Thyroid gland (tissue), 4 donors: Measurements from ENCODE around the gene HMOX1. TPM values are rescaled to one million over a fixed set of nuclear protein-coding genes. Genes with fewer than 3 reads are reported as not detected.
A peak's percentile ranks its signal among the peaks of the same experiment; 100 is the strongest.

Experiments
- DNase-seq, 2 donors: peaks; one replicate each; pipeline ENCODE4 v3.0.0-alpha.2; 2019
- H3K27ac ChIP-seq, 3 donors: fragments of 200-600 bp; sonication (generic); 1 replicate in 2 of 3; 2 replicates in 1 of 3; pipeline ENCODE4 v1.5.1; 2016 to 2019; ENCODE audit warnings: mild to moderate bottlenecking in 1 of 3, moderate library complexity in 1 of 3
- H3K27me3 ChIP-seq: fragments of 200-600 bp; sonication (generic); one replicate; pipeline ENCODE4 v1.5.1; 2019
- H3K36me3 ChIP-seq, 2 donors: fragments of 200-600 bp; sonication (generic); one replicate each; pipeline ENCODE4 v1.5.1; 2016 to 2019
- H3K4me1 ChIP-seq, 2 donors: fragments of 200-600 bp; sonication (generic); one replicate each; pipeline ENCODE4 v1.5.1; 2017 to 2019
- H3K4me3 ChIP-seq, 3 donors: fragments of 200-600 bp; sonication (generic); replicated peaks in 1 of 3; 1 replicate in 2 of 3; 2 replicates in 1 of 3; pipeline ENCODE4 v1.5.1; 2016; ENCODE audit warnings: mild to moderate bottlenecking in 1 of 3
- H3K9me3 ChIP-seq: fragments of 200-600 bp; sonication (generic); one replicate; pipeline ENCODE4 v1.5.1; 2017
- POLR2A ChIP-seq, 2 donors: fragments of 450-650 bp; IDR thresholded peaks; one replicate each; pipeline ENCODE4 v1.6.1; 2017; ENCODE audit warnings: antibody characterized with exemption in 2 of 2, mild to moderate bottlenecking in 2 of 2, moderate library complexity in 1 of 2
- WGBS, 2 donors: methylation state at CpG; one replicate each; pipeline ENCODE4 v1.1.5; 2017; 5-methylcytosine and 5-hydroxymethylcytosine counted together
- intact Hi-C: fragments of 100-400 bp; cut with DNase I; formaldehyde crosslinking; loops from one replicate; pipeline ENCODE4 v1.15.1; 2023
- total RNA-seq, 4 donors: library from RNA; depleted of rRNA; stranded (reverse); fragments of >200 nt; gene quantifications; one replicate each; pipeline ENCODE4 v1.2.3, GENCODE V29; 2016
- TF ChIP-seq, protein P1 (sequence below), 6 experiments: fragments of 200-600 bp in 3 of 6; fragments of 450-650 bp in 3 of 6; sonication (generic) in 3 of 6; IDR thresholded peaks; one replicate each; pipeline ENCODE4 v1.5.1; 2016 to 2019; ENCODE audit warnings: antibody characterized with exemption in 6 of 6, mild to moderate bottlenecking in 2 of 6, inconsistent platforms in 1 of 6, moderate library complexity in 1 of 6

HMOX1 gene
- total RNA-seq, 4 donors from 2014 or later: 5.2 to 13.0 (median 6.9) TPM

DNA sequence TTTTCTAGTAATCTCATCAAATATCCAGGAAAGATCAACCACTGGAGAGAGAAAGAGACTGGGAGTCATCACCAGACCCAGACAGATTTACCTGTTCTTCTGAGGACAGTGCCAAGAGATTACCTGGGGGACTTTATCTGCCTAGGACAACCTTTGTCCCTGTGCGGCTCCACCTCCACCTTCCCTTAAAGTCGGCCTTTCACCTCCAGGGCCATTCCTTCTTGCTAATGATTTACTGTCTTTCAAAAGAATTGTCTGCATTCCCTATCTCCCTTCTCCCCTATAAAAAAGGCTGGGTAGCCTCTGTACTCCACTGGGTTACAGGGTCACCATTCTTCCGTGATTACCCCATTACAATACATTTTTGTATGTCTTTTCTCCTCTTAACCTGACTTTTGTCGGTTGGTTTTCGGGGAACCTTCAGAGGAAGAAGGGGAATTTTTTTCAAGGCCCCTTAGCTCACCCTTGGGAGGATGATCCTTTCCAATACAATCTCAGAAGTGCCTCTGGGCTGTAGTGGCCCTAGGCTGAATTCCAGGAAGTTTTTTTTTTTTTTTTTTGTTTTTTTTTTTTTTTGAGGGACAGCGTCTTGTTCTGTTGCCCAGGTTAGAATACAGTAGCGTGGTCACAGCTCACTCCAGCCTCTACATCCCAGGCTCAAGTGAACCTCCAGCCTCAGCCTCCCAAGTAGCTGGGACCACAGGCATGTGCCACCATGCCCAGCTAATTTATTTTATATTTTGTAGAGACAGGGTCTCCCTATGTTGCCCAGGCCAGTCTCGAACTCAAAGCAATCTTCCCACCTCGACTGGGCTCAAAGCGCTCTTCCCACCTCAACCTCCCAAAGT is 1.5 kb upstream of the HMOX1 start:
- peaks cover 18 to 35% of the 10 kb centered on the region in 2 donors for H3K4me1 ChIP-seq

DNA sequence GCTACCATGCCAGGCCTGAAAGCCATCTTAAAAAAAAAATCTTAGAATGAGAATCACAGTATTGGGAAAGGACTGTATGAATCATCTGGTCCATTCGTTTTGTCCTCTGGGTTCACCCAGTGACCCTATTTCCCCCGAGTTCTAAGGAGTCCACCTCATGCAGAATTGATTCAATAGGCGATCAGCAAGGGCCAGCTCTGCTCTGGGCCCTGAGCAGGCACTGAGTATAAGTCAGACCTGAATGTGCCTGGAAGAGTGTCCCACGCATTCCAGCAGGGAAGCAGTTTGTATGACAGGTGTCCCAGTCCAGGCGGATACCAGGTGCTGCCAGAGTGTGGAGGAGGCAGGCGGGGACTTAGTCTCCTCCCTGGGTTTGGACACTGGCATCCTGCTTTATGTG is 883 bp upstream of the HMOX1 start:
- no peak for DNase-seq
- WGBS, 2 donors: 94 to 97% methylated on average over 6 of the region's 6 CpGs
- no peaks in the 10 kb centered on the region for H3K9me3 ChIP-seq
- peaks cover 18 to 35% of the 10 kb centered on the region in 2 donors for H3K4me1 ChIP-seq
- H3K4me3 ChIP-seq: no peak overlapping the region
- no peaks in the 10 kb centered on the region for H3K36me3 ChIP-seq
- no peak for TF ChIP-seq POLR2A (IDR thresholded peaks at IDR 0.05)
- TF ChIP-seq, protein P1, sequence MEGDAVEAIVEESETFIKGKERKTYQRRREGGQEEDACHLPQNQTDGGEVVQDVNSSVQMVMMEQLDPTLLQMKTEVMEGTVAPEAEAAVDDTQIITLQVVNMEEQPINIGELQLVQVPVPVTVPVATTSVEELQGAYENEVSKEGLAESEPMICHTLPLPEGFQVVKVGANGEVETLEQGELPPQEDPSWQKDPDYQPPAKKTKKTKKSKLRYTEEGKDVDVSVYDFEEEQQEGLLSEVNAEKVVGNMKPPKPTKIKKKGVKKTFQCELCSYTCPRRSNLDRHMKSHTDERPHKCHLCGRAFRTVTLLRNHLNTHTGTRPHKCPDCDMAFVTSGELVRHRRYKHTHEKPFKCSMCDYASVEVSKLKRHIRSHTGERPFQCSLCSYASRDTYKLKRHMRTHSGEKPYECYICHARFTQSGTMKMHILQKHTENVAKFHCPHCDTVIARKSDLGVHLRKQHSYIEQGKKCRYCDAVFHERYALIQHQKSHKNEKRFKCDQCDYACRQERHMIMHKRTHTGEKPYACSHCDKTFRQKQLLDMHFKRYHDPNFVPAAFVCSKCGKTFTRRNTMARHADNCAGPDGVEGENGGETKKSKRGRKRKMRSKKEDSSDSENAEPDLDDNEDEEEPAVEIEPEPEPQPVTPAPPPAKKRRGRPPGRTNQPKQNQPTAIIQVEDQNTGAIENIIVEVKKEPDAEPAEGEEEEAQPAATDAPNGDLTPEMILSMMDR (IDR thresholded peaks at IDR 0.05): no peak
- H3K27me3 ChIP-seq: no peaks in the 10 kb centered on the region
- intact Hi-C loops: no loop called here
- H3K27ac ChIP-seq: peak overlapping the region in 2 of 3 donors; percentile 19 to 57

More for the DNA sequence above, 1.5 kb upstream of the HMOX1 start:
- H3K27ac ChIP-seq: peak overlapping the region in 1 of 3 donors; percentile 19
- H3K4me3 ChIP-seq: no peak overlapping the region
- H3K27me3 ChIP-seq: no peaks in the 10 kb centered on the region
- H3K36me3 ChIP-seq: no peaks in the 10 kb centered on the region
- WGBS, 2 donors: 81 to 84% methylated on average over 10 of the region's 10 CpGs
- H3K9me3 ChIP-seq: no peaks in the 10 kb centered on the region
- TF ChIP-seq, protein P1 (IDR thresholded peaks at IDR 0.05): no peak
- no peak for TF ChIP-seq POLR2A (IDR thresholded peaks at IDR 0.05)
- no peak for DNase-seq
- intact Hi-C loops: no loop called here

DNA sequence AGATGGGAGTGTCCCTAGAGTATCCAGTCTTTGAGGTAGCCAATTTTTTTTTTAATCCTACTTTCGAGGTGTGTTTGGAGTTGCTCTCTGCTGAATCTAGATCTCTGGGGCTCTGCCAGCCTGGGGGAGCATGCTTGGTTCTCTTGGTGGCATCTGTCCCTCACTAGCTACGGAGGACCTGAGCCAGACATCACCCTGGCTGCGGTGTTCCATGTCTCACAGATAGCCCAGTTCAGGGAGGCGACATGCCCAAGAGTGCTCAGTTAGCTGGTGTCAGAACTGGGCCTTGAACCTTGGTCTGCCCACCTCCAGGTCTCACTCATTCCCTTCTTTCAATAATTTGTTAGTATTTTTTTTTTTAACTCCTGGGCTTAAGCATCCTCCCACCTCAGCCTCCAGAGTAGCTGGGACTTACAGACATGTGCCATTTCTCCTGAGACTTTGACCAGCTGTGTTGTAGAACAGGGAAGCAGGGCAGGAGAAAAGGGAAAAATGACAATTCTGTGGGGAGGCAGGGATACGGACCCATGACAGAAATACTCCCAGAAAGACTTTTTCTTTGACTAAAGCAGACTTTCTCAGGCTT is 621 bp downstream of the HMOX1 start:
- TF ChIP-seq, protein P1 (IDR thresholded peaks at IDR 0.05): no peak
- no peak for TF ChIP-seq POLR2A (IDR thresholded peaks at IDR 0.05)
- Histone ChIP-seq H3K4me1 (peaks cover 14 to 32% of the 10 kb centered on the region in 2 donors), H3K27ac (peak overlapping the region; percentile 35 to 67 (median 60)), H3K9me3 (no peaks in the 10 kb centered on the region), H3K4me3 (peak overlapping the region in 2 of 3 donors; percentile 37 to 68), H3K27me3 (no peaks in the 10 kb centered on the region), H3K36me3 (no peaks in the 10 kb centered on the region)
- no peak for DNase-seq
- intact Hi-C loops: no loop called here
- WGBS, 2 donors: 66 to 74% methylated on average over 5 of the region's 5 CpGs

DNA sequence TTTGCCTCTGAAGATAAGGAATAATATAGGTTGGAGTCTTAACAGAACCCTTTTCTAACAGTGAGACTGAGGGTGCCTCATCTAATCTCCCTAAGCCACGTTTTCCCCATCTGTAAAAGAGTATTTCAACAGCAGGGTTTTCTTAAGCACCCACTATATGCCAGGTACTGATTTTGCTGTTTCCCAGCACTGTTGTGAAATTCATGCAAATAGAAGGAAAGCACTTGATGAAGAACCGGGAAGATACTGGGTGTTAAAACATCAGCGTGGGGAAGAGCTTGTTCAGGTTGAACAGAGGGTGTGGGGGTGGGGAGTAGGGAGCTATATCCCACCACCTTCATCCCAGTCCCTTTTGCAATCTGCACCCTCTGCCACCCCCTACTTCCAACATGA is 2.8 kb downstream of the HMOX1 start:
- WGBS, 2 donors: 77 to 83% methylated on average over 3 of the region's 3 CpGs
- Histone ChIP-seq H3K4me3 (no peak overlapping the region), H3K4me1 (peaks cover 3 to 15% of the 10 kb centered on the region in 2 donors), H3K27ac (no peak overlapping the region), H3K27me3 (no peaks in the 10 kb centered on the region), H3K36me3 (no peaks in the 10 kb centered on the region), H3K9me3 (no peaks in the 10 kb centered on the region)
- DNase-seq: no peak
- TF ChIP-seq POLR2A (IDR thresholded peaks at IDR 0.05): no peak
- TF ChIP-seq, protein P1 (IDR thresholded peaks at IDR 0.05): no peak
- intact Hi-C loops: no loop called here

DNA sequence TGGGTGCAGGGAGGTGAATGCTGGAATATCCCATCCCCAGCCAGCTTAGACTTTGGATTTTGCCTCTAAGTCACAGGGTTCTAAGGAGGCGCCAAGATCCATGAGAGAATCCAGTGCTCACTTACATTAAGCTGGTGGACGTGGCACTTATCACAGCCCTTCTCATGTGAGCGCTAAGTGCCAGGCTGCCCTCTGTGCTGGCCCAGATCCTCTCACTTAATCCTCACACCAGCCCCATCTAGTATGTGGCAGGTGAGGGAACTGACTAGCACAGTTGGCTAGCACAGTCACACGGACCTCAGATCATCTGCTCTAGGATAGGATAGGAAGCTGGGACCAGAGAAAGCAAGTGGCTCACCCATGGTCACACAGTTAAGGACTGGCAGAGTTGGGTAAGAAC is 3.6 kb downstream of the HMOX1 start:
- 82 to 86% methylated on average over 4 of the region's 4 CpGs for WGBS, 2 donors
- TF ChIP-seq, protein P1 (IDR thresholded peaks at IDR 0.05): no peak
- TF ChIP-seq POLR2A (IDR thresholded peaks at IDR 0.05): no peak
- no peak overlapping the region for H3K27ac ChIP-seq

More for the DNA sequence above, 3.6 kb downstream of the HMOX1 start:
- DNase-seq: no peak
- peaks cover 0 to 15% of the 10 kb centered on the region in 2 donors for H3K4me1 ChIP-seq
- H3K27me3 ChIP-seq: no peaks in the 10 kb centered on the region
- no peaks in the 10 kb centered on the region for H3K9me3 ChIP-seq
- no peak overlapping the region for H3K4me3 ChIP-seq
- intact Hi-C loops: no loop called here
- no peaks in the 10 kb centered on the region for H3K36me3 ChIP-seq
